PC-3 (cell line): Measurements from ENCODE around the gene P2RY11.

Experiments used
- CTCF ChIP-seq: fragments of 300-600 bp; sonication (generic); conservative IDR thresholded peaks from 2 replicates; pipeline ENCODE4 v1.5.1; 2017; ENCODE audit warnings: antibody characterized with exemption, low read depth, mild to moderate bottlenecking, low read length
- EZH2 ChIP-seq: fragments of 300-600 bp; sonication (generic); IDR thresholded peaks from one replicate; pipeline ENCODE4 v1.6.1; 2017; ENCODE audit warnings: antibody characterized with exemption, mild to moderate bottlenecking, low read length; ENCODE audit not compliant: unreplicated experiment
- EZH2phosphoT487 ChIP-seq: fragments of 300-600 bp; sonication (generic); IDR thresholded peaks from 2 replicates; pipeline ENCODE4 v1.6.1; 2018; ENCODE audit warnings: mild to moderate bottlenecking, antibody characterized with exemption, low read length, borderline replicate concordance

GRCh38 chr19:10158485-10158884, 47.0 kb downstream of the P2RY11 start:
- no peak for TF ChIP-seq EZH2
- no peak for TF ChIP-seq CTCF
- no peak for TF ChIP-seq EZH2phosphoT487
